Measurements from ENCODE around the gene ARPC4. TPM values are rescaled to one million over a fixed set of nuclear protein-coding genes. Genes with fewer than 3 reads are reported as not detected.

ARPC4 gene
- total and polyA plus RNA-seq, 7 donors, result 75.6 to 240 (median 150) TPM

DNA sequence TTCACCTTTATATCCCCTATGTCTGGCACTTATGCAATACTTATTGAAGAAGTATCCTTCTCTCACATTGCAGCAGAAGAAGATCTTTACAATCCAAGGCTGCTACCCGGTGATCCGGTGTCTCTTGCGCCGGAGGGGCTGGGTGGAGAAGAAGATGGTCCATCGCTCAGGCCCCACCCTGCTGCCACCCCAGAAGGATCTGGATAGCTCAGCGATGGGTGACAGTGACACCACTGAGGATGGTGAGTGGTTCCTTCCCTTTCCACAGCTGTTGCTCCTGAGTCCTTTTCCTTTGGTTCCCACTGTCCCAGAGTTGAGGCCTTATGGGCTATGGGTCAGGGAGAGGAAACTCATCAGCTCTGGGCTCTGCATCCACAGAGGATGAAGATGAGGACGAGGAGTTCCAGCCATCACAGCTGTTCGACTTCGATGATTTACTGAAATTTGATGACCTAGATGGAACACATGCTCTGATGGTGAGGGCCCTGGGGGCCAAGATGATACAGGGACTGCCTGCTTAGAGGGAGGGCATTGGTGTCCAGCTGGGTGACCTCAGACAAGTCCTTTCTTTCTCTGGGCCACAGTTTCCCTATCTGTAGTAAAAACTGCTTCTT lies 20.1 kb downstream of the ARPC4 start:
- 96 to 97% methylated on average over 9 of the region's 9 CpGs for WGBS, 2 donors
- Histone ChIP-seq H3K4me3 (no peak overlapping the region), H3K9me3 (no peaks in the 10 kb centered on the region), H3K27me3 (no peaks in the 10 kb centered on the region), H3K4me1 (peaks cover 0 to 17% (median 13%) of the 10 kb centered on the region in 4 donors), H3K27ac (no peak overlapping the region), H3K36me3 (peaks cover 0 to 21% (median 0%) of the 10 kb centered on the region in 4 donors)
- TF ChIP-seq EP300 (IDR thresholded peaks at IDR 0.05), result no peak
- TF ChIP-seq POLR2A (IDR thresholded peaks at IDR 0.05), result no peak
- no peak for TF ChIP-seq CTCF (IDR thresholded peaks at IDR 0.05)
- TF ChIP-seq POLR2AphosphoS5 (IDR thresholded peaks at IDR 0.05), result no peak
- DNase-seq, result no peak
- intact Hi-C loops (cut with DNase I), result no loop called here

DNA sequence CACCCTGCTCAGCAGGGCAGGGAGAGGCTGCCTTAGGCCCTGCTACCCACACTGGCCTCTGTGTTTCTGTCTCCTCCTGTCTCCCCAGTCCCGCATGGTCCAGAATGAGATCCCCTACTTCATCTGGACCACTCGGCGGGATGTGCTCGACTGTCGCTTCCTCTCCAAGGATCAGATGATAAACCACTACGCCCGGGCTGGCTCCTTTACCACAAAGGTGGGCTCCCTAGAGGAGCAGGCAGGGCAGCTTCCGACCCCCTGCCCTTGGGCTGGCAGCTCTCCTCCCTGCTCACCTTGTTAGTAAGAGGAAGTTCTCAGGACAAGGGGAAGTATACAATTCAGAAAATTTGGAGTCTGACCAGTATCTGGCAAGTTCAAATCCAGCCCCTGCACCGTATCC lies 23.1 kb downstream of the ARPC4 start:
- peaks cover 0 to 6% (median 2%) of the 10 kb centered on the region in 4 donors for H3K4me1 ChIP-seq
- H3K4me3 ChIP-seq, result no peak overlapping the region
- peaks cover 0 to 33% (median 0%) of the 10 kb centered on the region in 4 donors for H3K36me3 ChIP-seq
- 94% methylated on average over 9 of the region's 9 CpGs for WGBS, 2 donors
- TF ChIP-seq EP300 (IDR thresholded peaks at IDR 0.05) (no peak), CTCF (IDR thresholded peaks at IDR 0.05) (no peak), POLR2AphosphoS5 (IDR thresholded peaks at IDR 0.05) (no peak), POLR2A (IDR thresholded peaks at IDR 0.05) (no peak)
- no peak for DNase-seq
- intact Hi-C loops (cut with DNase I), result no loop called here
- H3K27me3 ChIP-seq, result no peaks in the 10 kb centered on the region
- H3K9me3 ChIP-seq, result no peaks in the 10 kb centered on the region
- H3K27ac ChIP-seq, result no peak overlapping the region

GRCh38 chr3:9817436-9817835 lies 24.6 kb downstream of the ARPC4 start:
- WGBS, 2 donors, result 93 to 94% methylated on average over 6 of the region's 6 CpGs
- intact Hi-C loops (cut with DNase I), result no loop called here
- no peaks in the 10 kb centered on the region for H3K4me1 ChIP-seq
- DNase-seq, result no peak
- H3K27me3 ChIP-seq, result no peaks in the 10 kb centered on the region
- H3K27ac ChIP-seq, result no peak overlapping the region
- no peaks in the 10 kb centered on the region for H3K9me3 ChIP-seq
- H3K4me3 ChIP-seq, result no peak overlapping the region
- peaks cover 0 to 33% (median 0%) of the 10 kb centered on the region in 4 donors for H3K36me3 ChIP-seq
- TF ChIP-seq POLR2A (IDR thresholded peaks at IDR 0.05) (no peak), EP300 (IDR thresholded peaks at IDR 0.05) (no peak), CTCF (IDR thresholded peaks at IDR 0.05) (no peak)

- no peaks in the 10 kb centered on the region for H3K9me3 ChIP-seq
- no peaks in the 10 kb centered on the region for H3K4me1 ChIP-seq
- WGBS, 2 donors, result 82 to 83% methylated on average over 7 of the region's 7 CpGs
- H3K27ac ChIP-seq, result no peak overlapping the region
- no peak overlapping the region for H3K4me3 ChIP-seq
- H3K36me3 ChIP-seq, result peaks cover 0 to 20% (median 0%) of the 10 kb centered on the region in 4 donors
- TF ChIP-seq POLR2AphosphoS5 (IDR thresholded peaks at IDR 0.05), result no peak
- no peak for TF ChIP-seq POLR2A (IDR thresholded peaks at IDR 0.05)
- no peak for TF ChIP-seq CTCF (IDR thresholded peaks at IDR 0.05)
- no peak for TF ChIP-seq EP300 (IDR thresholded peaks at IDR 0.05)
- no peak for DNase-seq
- intact Hi-C loops (cut with DNase I), result no loop called here
- no peaks in the 10 kb centered on the region for H3K27me3 ChIP-seq
These were observed 25.9 kb downstream of the ARPC4 start for GRCh38 chr3:9818666-9819335.
